CD4-positive, alpha-beta T cell treated with Interferon gamma for 1 hour (primary cell): ENCODE results near the gene RAB30.
"Not testable (repeated sequence)": the region's sequence is repeated elsewhere in the genome, so short reads cannot be mapped to it uniquely, and the experiment has no call there.

Experiments used
- DNase-seq: peaks from one replicate; pipeline ENCODE4 v3.0.0-alpha.2; 2020

The RAB30 gene

DNA sequence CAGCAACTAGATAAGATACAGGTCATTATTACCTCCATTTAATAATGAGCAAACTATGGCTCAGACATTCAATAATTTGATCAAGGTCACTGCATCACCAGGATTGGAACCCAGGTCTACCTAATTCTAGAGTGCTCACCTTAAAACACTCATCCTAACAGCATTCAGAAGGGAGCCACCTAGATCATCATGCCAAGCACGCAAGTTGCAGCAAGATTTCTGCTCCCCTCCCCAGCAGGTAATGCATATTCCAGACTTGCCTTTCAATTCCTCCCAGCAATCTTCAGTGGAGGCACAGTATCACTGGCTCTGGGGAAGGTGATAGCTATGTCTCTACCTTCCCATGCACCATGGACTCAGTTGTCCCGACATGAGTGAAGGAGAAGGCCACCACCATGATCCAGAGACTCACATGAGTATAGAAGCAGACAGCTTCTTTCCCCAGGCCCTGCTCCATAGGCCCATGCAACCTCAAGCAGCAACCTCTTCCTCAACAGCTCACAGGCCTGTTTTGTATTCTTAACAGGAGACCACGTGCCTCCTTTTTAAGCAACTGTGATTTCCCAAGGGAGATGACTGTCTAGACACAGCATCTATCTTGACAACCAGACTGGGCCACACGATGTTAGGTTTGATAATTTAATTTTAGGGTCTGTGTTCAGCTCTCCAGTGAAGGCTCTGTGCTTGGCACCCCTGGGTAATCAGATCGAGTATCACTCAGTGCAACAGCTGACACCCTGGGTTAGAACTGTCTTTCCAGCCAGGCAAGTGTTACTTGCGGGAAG, 36.4 kb downstream of the RAB30 start:
- peak; percentile 27 for DNase-seq

DNA sequence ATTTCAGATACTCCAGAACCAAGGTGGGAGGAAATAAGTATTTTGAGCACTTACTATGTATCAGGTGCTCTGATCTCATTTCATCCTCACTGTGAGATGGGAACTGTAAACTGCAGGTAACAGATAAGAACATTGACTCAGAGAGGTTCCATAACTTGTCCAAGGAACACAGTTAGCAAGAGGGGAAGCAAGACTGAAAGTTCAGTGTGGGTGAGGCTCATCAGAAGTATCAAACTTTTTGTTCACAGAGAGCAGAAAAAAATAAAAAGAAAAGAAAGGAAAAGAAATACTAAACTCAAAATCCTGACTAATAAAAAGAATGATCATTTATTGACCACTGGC, 37.1 kb downstream of the RAB30 start:
- no peak for DNase-seq

DNA sequence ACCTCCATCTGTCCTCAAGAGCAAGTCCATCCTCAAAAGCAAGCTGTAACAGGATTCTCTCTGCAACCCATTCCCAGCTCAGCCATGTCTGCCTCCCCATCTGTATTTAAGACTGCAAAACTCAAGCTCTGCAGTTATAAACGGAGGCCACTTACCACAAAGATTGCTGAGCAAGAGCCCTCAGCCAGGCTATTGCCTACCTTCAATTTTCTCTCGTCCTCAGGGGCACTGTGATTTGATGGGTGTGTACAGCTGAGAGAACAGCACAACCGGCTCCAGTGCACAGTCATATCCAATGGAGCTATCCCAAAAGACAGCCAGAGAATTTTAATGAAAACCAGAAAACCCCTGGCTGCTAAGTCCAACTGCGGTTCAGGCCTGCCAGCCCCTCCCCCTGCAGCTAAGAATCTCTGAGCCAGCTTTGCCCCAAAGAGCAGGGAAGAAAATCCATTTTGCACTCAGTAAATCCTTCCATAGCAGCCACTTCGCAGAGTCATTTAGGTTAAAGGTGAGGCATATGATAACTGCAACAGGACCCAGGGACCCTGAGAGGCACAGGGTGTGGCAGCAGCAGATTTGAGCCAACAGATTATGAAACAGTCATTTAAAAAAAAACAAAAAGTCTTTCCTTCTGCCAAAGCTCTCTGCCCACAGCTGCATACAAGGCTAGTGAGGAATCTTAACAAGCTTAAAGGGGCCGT, 37.6 kb downstream of the RAB30 start:
- DNase-seq: no peak

DNA sequence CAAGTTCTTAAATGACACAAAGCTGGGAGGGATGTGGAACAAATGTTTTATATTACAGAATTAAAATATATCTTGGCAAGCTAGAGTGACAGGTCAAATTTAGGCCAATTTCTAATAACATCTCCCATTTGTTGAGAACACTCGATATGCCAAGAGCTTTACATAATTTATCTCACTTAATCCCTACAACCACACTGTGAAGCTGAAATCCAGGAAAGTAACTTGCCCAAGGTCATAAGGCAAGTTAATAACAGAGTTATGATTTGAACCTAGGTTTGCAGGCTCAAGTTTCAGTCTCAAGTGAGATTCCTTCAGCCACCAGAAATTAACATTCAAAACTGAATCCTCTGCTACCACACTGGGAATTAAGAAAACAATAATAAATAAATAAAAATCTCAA, 38.3 kb downstream of the RAB30 start:
- no peak for DNase-seq

DNA sequence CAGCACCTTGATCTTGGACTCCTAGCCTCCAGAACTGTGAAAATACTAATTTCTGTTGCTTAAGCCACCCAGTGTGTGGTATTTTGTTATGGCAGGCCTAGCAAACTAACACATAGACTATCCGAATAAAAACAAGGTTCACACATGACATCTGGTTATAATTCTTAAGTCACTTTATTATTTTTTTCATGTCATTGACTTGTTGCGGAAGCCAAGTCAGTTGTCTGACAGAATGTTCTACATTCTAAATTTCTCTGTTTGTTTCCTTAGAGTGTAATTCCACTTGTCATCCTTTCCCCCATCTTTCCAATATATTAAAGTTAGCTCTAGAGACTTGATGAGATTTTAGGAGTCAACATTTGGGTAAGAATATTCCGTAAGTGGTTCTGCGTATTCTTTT, 40.6 kb downstream of the RAB30 start:
- DNase-seq: no peak

DNA sequence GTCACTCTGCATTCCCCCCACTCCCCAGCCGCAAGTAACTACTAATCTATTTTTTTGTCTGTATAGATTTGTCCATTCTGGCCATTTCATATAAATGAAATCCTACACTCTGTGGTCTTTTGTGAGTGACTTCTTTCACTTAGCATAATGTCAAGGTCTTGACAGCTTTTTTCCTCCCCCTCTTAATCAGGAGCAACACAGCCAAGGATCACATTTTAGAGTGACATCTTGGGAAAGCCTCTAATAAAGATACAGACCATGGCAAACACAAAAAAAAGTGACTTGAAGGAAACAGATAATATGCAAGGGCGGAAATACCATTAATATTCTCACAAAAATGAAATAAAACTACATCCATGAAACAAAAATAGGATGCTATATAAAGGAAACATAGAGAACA, 43.9 kb downstream of the RAB30 start:
- no peak for DNase-seq

DNA sequence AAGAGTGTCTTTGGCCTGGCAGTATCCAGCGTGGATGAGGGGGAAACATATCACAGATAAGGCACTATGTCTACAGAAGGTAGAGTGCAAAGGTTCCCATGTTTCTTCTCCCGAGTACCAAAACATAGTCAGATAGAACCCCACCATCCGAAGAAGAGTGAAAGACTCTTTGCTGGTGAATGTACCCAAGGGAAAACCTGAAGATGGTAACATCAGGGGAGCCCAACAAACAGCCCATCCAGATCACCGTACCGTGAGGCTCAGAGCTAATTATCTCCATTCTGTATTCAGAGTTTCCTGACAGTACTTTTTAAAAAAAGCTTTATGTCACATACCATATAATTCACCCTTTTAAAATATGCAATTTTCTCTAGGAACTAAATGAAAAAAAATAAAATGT, 44.4 kb downstream of the RAB30 start:
- no peak for DNase-seq

DNA sequence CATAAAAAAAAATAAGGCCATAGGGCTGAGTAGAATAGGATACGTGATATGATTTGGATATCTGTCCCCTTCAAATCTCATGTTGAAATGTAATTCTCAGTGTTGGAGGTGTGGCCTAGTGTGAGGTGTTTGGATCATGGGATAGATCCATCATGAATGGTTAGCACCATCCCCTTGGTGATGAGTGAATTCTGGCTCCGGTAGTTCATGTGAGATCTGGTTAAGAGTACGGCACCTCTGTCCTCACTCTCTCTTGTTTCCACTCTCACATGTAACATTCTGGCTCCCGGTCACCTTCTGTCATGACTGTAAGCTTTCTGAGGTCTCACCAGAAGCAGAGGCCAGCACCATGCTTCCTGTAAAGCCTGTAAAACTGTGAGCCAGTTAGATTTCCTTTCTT, 45.5 kb downstream of the RAB30 start:
- DNase-seq: no peak

GRCh38 chr11:83025267-83025704, 46.4 kb downstream of the RAB30 start:
- DNase-seq: no peak

DNA sequence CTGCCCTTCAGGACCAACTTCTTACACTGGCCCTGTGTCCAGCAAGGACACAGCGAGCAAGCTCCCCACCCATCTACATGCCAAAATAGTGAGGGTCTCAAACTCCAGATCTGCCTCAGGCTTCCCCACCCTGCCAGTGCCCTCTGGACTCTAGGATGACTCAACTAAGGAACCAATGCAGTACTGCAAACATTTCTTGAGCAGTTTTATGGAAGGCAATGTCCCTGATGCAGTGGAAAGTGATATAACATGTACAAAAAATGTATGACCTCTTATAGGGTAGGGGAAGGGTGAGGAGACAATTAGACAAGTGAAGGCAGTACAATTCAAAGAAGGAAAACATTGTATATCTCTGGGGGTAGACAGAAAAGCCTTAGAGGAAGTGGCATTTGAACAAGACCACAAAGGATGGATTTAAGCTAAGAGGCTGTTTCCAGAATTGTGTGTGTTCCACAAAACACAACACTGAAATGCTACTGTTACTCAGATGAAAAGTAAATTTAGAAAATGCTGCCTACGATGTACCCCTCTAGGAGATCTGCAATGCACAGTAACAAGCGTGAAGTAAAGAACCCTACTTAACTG, 47.3 kb downstream of the RAB30 start:
- DNase-seq: no peak

DNA sequence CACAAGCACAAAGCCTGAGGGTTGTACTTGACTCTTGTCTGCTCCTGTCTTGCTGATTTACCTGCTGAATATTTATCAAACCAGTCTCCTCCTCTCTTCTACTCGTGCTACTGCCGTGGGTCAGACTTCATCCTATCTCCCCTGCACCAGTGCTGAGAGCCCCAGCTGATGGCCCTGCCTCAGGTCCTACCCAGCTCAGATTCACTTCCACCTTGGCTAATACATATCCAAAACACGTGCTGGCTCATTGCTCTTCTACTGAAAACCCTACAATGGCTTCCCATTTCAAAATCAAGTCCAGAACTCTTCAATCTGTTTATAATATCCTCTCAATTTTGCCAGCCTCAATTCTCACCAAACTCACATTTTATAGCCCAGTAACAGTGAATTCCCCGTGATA, 48.3 kb downstream of the RAB30 start:
- no peak for DNase-seq

DNA sequence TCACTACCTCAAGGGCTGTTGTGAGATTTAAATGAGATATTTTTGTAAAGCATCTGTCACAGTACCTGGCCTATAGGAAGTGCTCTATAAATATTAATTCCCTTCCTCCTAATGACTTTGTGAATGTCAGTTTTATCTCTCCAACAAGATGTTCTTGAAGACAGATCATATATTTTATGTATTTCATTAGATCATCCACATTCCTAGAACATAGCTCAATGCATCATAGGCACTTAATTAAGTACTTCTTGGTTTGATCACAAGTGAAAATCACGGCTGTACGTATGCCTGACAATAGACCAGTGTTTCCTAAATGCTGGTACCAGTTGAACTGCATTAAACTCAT, 49.9 kb downstream of the RAB30 start:
- no peak for DNase-seq

DNA sequence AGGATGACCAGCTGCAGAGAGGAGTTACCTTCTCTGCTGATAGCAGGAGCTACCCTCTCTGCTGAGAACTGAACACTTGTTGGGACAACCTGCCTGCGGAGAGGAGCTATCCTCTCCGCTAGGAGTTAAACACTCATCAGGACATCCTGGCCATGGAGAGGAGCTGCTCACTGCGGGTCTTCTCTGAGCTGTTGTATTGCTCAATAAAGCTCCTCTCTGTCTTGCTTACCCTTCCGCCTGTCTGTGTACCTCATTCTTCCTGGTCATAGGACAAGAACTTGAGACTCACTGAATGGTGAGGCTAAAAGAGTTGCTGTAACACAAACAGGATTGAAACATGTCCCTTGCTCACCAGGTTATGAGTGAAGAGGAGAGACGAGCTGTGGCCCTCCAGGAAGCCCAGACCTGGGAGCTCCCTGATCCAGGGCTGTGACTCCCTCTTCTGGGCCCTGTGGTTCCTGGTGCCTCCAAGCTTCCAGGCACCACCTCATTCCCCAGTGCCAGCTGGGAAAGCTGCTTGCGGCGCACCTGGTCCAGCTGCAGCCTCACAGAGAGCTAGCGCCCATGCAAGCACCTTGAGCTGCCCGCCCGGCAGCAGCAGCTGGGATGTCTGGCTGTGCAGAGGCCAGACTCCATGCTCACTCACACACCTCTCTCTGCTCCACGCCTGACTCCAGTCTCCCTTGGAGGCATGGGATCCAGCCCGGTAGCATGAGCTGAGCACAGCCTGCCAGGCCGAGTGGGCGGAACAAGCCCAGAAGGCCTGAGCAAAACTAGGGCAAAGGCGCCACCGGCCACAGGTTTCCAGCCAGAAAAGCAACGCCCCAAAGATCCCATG, 50.5 kb downstream of the RAB30 start:
- DNase-seq: no peak

- no peak for DNase-seq
Measured at GRCh38 chr11:83019888-83020579, 51.7 kb downstream of the RAB30 start.

- no peak for DNase-seq
Measured at GRCh38 chr11:83014951-83015350, 56.7 kb downstream of the RAB30 start.

DNA sequence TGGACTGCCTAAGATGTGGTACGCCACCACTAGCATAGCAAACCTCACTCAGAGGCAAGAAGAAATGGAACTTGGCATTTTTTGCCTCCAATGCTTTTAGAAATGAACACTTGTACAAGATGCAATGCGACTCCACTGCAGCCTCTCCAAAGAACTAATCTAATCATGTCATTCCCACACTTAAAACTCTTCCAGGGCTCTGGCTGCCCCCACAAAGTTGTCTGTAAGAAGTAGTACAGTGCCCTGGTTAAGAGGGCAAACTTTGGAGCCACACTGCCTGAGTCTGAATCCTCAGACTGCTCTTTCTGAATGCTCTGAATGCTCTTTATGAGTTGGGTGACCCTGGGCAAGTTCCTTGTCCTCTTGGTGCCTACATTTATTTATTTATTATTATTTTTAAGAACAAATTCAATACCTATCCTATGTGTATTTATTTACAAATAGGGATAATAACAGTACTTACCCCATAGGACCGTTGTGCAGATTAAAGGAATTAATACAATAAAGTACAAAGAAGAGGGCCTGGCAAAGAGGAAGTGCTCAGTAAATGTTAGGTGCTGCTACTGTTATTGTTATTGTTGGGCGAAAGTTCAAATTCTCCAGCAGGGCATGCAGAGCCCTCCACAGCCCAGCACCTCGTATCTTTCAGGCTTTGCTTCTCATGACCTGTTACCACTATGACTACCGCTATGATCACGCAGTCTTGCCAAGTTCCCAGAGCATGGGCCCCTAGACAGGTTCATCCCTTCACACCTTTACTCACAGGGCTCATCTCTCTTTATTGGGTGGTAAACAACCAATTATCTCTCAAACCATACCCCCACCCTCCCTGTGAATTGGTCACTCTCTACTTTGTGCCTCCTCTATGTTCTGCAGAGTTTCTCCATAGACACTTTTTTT, 59.3 kb downstream of the RAB30 start:
- DNase-seq: no peak

DNA sequence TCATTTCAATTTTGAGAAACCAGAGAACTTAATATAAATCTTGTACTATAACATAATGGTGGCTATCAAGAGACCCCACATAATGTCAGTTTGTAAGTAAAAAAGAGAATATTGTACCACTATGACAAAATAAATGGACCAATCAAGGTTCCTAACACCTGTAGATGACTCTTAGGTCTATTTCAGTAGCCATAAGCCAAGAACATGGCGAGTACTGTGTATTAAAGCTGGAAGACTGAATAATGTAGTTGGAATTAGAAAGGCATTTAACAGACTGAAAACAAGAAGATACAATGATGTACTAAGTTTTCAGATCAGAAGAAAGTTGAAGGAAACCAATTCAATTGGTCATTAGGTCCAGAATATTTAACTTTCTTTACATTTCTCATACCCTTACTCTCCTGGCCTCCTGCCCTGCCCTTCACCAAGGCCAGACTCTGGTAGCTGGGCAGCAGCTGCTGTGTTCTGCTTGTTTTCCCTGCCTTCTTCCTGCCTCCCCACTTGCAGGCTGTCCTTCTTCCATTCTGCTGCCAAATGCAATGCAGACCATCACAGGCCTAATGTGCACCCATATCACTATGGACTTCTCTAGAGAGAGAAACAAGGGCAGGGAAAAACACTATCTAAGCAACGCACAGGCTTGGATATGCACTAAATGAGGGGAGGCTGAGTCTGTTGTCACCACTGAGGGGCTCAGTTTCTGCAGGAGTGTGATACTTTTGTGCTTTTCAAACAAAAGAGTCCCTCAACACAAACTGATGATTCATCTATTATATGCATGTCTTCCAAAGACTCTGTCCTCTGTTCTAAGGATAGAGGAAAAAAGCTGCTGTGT, 60.1 kb downstream of the RAB30 start:
- DNase-seq: no peak

- DNase-seq: no peak
Measured at GRCh38 chr11:83009999-83010398, 61.7 kb downstream of the RAB30 start.

DNA sequence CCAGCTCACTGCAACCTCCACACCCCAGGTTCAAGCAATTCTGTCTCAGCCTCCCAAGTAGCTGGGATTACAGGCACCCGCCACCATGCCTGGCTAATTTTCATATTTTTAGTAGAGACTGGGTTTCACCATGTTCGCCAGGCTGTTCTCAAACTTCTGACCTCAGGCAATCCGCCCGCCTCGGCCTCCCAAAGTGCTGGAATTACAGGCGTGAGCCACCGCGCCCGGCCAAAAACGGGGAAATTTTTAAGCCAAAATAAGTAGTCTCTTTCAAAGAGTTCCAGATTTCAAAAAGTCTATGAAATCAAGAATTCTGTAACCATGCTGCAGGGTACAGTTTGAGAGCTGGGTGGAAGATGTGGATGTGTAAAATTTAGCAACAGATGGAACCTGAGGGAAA, 62.6 kb downstream of the RAB30 start:
- DNase-seq: not testable (repeated sequence)

DNA sequence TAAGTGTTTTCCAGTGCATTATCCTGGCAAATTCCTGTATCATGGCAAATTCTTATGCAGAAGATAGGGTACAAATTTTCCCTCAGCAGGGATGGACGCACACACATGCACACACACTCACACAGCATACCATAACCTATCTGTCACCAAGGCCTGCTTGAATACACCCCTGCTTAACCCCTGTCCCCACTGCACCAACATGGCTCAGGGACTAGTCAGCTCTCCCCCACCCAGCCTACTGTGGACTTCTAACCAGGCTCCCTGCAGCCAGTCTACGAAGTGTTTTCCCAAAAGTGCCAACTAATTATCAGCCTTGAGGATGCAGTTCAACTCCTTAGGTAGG, 63.1 kb downstream of the RAB30 start:
- DNase-seq: no peak
